ENCODE measurements around the gene CRYZL1. TPM values are rescaled to one million over a fixed set of nuclear protein-coding genes. Genes with fewer than 3 reads are reported as not detected.

CRYZL1 gene
- total RNA-seq, 1 experiment from 2014 or later = 21.1 TPM

DNA sequence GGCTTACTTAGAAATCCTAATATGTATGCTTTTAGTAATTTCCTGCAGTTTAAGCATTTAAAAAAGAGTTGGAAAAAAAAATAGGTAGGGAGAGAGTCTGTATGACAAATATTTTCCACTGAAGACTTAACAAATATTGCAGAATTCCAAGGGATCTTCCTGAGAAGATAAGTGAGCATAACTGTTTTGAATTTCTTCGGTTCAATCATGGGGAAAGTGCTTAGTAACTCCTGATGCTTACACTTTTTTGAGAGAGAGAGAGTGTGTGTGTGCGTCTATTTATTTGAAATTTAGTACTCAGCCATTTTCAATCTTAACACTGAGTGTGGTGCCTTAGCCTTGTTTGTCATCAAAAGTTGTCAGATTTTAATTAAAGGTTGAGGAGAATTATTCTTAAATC is 80.2 kb downstream of the CRYZL1 start:
- DNase-seq (ENCODE audit: low read depth) = no peak

DNA sequence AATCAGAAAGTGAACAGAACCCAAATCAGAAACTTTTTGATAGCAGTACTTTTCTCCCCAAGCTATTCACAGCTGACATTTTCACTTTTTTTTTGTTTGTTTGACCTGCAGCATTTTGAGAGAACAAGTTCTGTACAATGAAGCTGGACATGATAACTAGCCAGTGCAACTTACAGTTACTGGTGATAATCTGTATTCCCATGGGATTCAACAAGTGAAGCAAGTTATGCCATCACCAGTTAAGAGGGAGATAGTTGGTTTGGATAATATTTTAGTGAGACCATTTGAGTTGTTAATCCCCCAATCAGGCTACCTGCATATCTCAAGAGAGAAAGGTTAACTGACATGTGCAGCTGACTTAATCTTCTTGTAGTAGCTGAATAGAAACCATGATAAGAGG is 80.6 kb downstream of the CRYZL1 start:
- DNase-seq (ENCODE audit: low read depth) = no peak

DNA sequence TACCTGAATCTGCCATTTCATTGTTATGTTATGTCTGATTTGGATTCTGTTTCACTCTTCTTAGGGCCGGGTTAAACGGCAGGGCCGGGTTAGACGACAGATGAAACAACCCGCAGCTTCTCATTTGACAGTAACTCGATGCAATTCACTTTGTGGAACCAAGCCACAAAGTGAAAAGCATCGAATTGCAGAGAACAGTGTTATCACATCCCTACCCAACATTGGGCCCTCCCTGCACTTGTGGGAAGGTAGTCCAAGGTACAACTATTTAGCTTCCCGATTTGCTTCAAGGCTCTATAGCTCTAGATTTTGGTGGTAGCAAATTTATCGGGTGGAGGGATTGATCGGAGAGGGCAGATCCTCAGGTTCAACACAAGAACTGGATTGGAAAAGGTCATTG is 81.7 kb downstream of the CRYZL1 start:
- DNase-seq (ENCODE audit: low read depth) = no peak

GRCh38 chr21:33558777-33559421 is 82.6 kb downstream of the CRYZL1 start:
- DNase-seq (ENCODE audit: low read depth) = no peak

GRCh38 chr21:33557447-33557846 is 84.1 kb downstream of the CRYZL1 start:
- no peak for DNase-seq (ENCODE audit: low read depth)

DNA sequence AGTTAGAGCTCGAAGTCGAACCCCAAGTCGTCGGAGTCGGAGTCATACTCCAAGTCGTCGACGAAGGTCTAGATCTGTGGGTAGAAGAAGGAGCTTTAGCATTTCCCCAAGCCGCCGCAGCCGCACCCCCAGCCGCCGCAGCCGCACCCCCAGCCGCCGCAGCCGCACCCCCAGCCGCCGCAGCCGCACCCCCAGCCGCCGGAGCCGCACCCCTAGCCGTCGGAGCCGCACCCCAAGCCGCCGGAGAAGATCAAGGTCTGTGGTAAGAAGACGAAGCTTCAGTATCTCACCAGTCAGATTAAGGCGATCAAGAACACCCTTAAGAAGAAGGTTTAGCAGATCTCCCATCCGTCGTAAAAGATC is 86.6 kb downstream of the CRYZL1 start:
- DNase-seq (ENCODE audit: low read depth) = no peak

- no peak for DNase-seq (ENCODE audit: low read depth)
These were observed 87.1 kb downstream of the CRYZL1 start for GRCh38 chr21:33554236-33554981.

- DNase-seq (ENCODE audit: low read depth) = no peak
These were observed 88.4 kb downstream of the CRYZL1 start for GRCh38 chr21:33552999-33553598.

DNA sequence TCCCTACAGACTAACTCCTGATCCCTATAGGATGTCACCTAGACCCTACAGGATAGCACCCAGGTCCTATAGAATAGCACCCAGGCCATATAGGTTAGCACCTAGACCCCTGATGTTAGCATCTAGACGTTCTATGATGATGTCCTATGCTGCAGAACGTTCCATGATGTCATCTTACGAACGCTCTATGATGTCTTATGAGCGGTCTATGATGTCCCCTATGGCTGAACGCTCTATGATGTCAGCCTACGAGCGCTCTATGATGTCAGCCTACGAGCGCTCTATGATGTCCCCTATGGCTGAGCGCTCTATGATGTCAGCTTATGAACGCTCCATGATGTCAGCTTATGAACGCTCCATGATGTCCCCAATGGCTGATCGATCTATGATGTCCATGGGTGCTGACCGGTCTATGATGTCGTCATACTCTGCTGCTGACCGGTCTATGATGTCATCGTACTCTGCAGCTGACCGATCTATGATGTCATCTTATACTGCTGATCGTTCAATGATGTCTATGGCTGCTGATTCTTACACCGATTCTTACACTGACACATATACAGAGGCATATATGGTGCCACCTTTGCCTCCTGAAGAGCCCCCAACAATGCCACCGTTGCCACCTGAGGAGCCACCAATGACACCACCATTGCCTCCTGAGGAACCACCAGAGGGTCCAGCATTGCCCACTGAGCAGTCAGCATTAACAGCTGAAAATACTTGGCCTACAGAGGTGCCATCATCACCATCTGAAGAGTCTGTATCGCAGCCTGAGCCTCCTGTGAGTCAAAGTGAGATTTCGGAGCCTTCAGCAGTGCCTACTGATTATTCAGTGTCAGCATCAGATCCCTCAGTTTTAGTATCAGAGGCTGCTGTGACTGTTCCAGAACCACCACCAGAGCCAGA is 89.2 kb downstream of the CRYZL1 start:
- no peak for DNase-seq (ENCODE audit: low read depth)

DNA sequence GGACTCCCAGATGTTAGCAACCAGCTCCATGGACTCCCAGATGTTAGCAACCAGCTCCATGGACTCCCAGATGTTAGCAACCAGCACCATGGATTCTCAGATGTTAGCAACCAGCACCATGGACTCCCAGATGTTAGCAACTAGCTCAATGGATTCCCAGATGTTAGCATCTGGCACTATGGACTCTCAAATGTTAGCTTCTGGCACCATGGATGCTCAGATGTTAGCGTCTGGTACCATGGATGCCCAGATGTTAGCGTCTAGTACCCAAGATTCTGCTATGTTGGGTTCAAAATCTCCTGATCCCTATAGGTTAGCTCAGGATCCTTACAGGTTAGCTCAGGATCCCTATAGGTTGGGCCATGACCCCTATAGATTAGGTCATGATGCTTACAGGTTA is 89.9 kb downstream of the CRYZL1 start:
- DNase-seq (ENCODE audit: low read depth) = no peak

DNA sequence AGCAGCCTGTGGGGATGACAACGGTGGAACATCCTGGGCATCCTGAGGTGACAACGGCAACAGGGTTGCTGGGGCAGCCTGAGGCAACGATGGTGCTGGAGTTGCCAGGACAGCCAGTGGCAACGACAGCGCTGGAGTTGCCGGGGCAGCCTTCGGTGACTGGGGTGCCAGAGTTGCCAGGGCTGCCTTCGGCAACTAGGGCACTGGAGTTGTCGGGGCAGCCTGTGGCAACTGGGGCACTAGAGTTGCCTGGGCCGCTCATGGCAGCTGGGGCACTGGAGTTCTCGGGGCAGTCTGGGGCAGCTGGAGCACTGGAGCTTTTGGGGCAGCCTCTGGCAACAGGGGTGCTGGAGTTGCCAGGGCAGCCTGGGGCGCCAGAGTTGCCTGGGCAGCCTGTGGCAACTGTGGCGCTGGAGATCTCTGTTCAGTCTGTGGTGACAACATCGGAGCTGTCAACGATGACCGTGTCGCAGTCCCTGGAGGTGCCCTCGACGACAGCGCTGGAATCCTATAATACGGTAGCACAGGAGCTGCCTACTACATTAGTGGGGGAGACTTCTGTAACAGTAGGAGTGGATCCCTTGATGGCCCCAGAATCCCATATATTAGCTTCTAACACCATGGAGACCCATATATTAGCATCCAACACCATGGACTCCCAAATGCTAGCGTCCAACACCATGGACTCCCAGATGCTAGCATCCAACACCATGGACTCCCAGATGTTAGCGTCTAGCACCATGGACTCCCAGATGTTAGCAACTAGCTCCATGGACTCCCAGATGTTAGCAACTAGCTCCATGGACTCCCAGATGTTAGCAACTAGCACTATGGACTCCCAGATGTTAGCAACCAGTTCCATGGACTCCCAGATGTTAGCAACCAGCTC is 90.5 kb downstream of the CRYZL1 start:
- no peak for DNase-seq (ENCODE audit: low read depth)

DNA sequence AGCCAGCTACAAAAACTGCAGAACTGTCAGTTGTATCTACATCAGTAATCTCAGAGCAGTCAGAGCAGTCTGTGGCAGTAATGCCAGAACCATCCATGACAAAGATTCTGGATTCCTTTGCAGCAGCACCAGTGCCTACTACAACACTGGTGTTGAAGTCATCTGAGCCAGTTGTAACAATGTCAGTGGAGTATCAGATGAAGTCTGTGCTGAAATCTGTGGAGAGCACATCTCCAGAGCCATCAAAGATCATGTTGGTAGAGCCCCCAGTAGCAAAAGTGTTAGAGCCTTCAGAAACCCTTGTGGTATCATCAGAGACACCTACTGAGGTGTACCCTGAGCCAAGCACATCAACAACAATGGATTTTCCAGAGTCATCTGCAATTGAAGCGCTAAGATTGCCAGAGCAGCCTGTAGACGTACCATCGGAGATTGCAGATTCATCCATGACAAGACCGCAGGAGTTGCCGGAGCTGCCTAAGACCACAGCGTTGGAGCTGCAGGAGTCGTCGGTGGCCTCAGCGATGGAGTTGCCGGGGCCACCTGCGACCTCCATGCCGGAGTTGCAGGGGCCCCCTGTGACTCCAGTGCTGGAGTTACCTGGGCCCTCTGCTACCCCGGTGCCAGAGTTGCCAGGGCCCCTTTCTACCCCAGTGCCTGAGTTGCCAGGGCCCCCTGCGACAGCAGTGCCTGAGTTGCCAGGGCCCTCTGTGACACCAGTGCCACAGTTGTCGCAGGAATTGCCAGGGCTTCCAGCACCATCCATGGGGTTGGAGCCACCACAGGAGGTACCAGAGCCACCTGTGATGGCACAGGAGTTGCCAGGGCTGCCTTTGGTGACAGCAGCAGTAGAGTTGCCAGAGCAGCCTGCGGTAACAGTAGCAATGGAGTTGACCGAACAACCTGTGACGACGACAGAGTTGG is 91.4 kb downstream of the CRYZL1 start:
- no peak for DNase-seq (ENCODE audit: low read depth)

DNA sequence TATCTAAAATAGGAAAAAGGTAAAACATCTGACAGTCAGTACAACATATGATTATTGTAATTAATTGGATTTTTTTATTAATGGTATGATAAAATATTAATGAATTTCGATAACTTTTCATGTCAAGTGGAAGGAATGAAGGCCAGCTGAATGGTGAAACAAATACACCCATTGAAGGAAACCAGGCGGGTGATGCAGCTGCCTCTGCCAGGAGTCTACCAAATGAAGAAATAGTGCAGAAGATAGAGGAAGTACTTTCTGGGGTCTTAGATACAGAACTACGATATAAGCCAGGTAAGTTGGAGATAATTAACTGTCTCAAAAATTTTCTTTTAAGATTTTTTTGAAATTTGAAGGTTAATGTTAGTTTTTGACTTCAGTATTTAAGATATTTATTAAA is 95.5 kb downstream of the CRYZL1 start:
- no peak for DNase-seq (ENCODE audit: low read depth)

GRCh38 chr21:33544451-33545195 is 96.9 kb downstream of the CRYZL1 start:
- no peak for DNase-seq (ENCODE audit: low read depth)

DNA sequence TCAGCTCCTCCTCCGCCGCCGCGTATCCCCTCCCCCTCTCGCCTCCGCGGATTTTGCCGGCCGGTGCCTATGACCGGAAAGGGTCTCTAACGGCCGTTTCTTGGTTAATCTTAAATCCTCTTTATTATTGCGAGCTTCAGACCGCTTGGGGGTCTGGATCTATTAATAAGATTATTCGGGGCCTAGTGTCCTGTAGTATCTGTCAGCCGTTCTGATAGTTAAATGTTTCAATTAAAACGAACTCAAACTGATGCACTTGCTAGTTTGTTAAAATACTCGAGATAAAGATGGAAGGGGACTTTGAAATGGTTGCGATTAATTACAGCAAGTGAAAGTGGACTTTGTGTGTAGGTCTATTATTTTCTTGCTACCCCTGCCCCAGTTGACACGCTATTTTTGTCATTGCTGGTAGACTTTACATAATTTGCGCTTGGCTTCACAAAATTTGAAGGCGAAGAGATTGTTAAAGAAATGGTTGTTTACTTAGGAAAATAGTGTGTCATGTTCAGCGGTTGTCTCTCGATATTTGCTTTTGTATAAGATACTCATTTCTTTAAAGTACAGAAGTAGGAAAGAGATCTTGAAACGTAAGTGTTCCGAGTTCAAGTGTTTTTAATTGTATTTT is 97.9 kb downstream of the CRYZL1 start:
- peak; percentile 82 for DNase-seq (ENCODE audit: low read depth)

DNA sequence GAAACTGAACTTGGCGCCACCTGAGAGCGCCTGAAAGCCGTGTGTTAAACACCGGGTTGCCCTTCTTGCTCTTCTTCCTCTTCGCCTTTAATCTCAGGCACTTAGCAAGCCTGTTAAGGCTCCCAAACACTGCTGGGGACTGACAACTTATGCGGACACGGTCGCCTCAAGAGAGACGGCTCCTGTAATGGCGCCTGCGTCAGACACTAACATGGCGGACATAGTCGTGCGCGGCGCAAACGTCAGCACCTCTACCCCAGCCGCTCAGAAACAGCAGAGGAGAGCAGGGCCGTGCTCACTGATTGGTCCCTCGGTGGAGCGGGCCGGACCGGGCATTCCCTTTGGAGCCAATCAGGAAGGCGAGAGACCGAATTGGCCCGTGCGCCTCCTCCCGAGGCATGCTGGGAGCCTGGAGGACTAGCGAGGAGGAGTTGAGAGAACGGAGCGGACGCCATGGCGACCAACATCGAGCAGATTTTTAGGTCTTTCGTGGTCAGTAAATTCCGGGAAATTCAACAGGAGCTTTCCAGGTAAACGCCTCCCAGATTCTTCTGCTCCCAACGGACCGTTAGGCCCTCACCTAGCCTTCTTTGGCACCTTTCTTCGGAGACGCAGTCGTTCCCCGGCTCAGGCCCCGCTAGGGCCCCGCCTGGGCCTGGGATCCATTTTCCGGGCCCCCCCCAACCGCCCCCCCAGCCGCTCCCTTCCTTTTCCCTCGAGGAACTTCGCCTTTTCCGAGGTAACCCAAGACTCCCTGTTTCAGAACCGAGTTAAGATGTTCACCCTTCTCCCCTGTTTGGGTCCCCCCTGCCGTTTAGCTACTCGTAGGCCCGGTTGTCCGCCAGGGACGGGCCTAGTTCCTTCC is 98.7 kb downstream of the CRYZL1 start, which contains the start of gene SON:
SON (plus strand) TSS at position 399 of the 865 bp plus-strand sequence; CDS start at position 454, 55 bp downstream.
- peak; percentile 100 for DNase-seq (ENCODE audit: low read depth)

- DNase-seq (ENCODE audit: low read depth) = peak; percentile 96
These were observed 99.5 kb downstream of the CRYZL1 start, which contains the start of gene GART for GRCh38 chr21:33541756-33542639. GART (minus strand) TSS chr21:33542117; CDS start chr21:33539315, 2,802 bp downstream.
